Astrocyte (in vitro differentiated cells and primary cell): ENCODE results near the gene MCF2L2. TPM values are rescaled to one million over a fixed set of nuclear protein-coding genes. Genes with fewer than 3 reads are reported as not detected.

Experiments used
- DNase-seq: peaks from one replicate; pipeline ENCODE4 v3.0.0-alpha.2; 2010; ENCODE audit warnings: low read depth
- FAIRE-seq: peaks from 2 replicates; lab custom pipeline; 2011; peaks lifted over from hg19 to GRCh38; lab: Jason Lieb, UNC
- H2AFZ ChIP-seq: 2 replicates; pipeline ENCODE4 v1.6.0; 2012; ENCODE audit warnings: low read depth, low read length, inconsistent platforms
- H3K27ac ChIP-seq: 2 replicates; pipeline ENCODE4 v1.5.1; 2011; ENCODE audit warnings: low read depth, low read length, inconsistent platforms
- H3K27me3 ChIP-seq: 2 replicates; pipeline ENCODE4 v1.6.0; 2011; ENCODE audit warnings: low read length, inconsistent platforms; ENCODE audit not compliant: insufficient read depth
- H3K36me3 ChIP-seq: 2 replicates; pipeline ENCODE4 v1.5.1; 2011; ENCODE audit warnings: low read length, inconsistent platforms; ENCODE audit not compliant: insufficient read depth
- H3K4me1 ChIP-seq: 2 replicates; pipeline ENCODE4 v1.5.1; 2011; ENCODE audit warnings: low read length, inconsistent platforms; ENCODE audit not compliant: insufficient read depth
- H3K4me2 ChIP-seq: 2 replicates; pipeline ENCODE4 v1.6.0; 2012; ENCODE audit warnings: low read length, inconsistent platforms
- H3K4me3 ChIP-seq: 2 replicates; pipeline ENCODE4 v1.5.1; 2011; ENCODE audit warnings: low read depth, mild to moderate bottlenecking, low read length, inconsistent platforms; ENCODE audit not compliant: insufficient read depth
- H3K79me2 ChIP-seq: 2 replicates; pipeline ENCODE4 v1.6.0; 2012; ENCODE audit warnings: mild to moderate bottlenecking, low read length, inconsistent platforms; ENCODE audit not compliant: insufficient read depth
- H3K9ac ChIP-seq: 2 replicates; pipeline ENCODE4 v1.6.0; 2012; ENCODE audit warnings: mild to moderate bottlenecking, low read length, inconsistent platforms
- H3K9me3 ChIP-seq: 2 replicates; pipeline ENCODE4 v1.5.1; 2012; ENCODE audit warnings: low read depth, mild to moderate bottlenecking, low read length, inconsistent platforms; ENCODE audit not compliant: insufficient read depth
- H4K20me1 ChIP-seq: 2 replicates; pipeline ENCODE4 v1.6.0; 2012; ENCODE audit warnings: low read length, inconsistent platforms; ENCODE audit not compliant: insufficient read depth
- H3K27ac Mint-ChIP-seq: one replicate; pipeline ENCODE4 v1.8.0; 2021; ENCODE audit warnings: mild to moderate bottlenecking, mixed read lengths; ENCODE audit not compliant: unreplicated experiment
- H3K27me3 Mint-ChIP-seq: one replicate; pipeline ENCODE4 v1.8.0; 2021; ENCODE audit warnings: low read depth, mixed read lengths; ENCODE audit not compliant: unreplicated experiment
- H3K36me3 Mint-ChIP-seq: one replicate; pipeline ENCODE4 v1.8.0; 2021; ENCODE audit warnings: low read depth, mixed read lengths; ENCODE audit not compliant: unreplicated experiment
- H3K4me1 Mint-ChIP-seq: one replicate; pipeline ENCODE4 v1.8.0; 2021; ENCODE audit warnings: low read depth, mixed read lengths; ENCODE audit not compliant: unreplicated experiment
- H3K4me3 Mint-ChIP-seq: one replicate; pipeline ENCODE4 v1.8.0; 2021; ENCODE audit warnings: mild to moderate bottlenecking, moderate library complexity, mixed read lengths; ENCODE audit not compliant: unreplicated experiment
- H3K9me3 Mint-ChIP-seq: one replicate; pipeline ENCODE4 v1.8.0; 2021; ENCODE audit warnings: mild to moderate bottlenecking, mixed read lengths; ENCODE audit not compliant: unreplicated experiment
- EZH2 ChIP-seq: IDR thresholded peaks from 2 replicates; pipeline ENCODE4 v1.6.1; 2012; ENCODE audit warnings: mild to moderate bottlenecking, low read length, inconsistent platforms; ENCODE audit not compliant: insufficient read depth
- total RNA-seq: library from RNA; stranded (reverse); gene quantifications from 2 replicates; pipeline ENCODE4 v1.2.1, GENCODE V29; 2021
- TF ChIP-seq, protein P1 (sequence below): IDR thresholded peaks from 2 replicates; pipeline ENCODE4 v1.5.1; 2011; ENCODE audit warnings: low read depth, mild to moderate bottlenecking, inconsistent platforms, low read length, moderate library complexity; ENCODE audit not compliant: insufficient read depth

Gene MCF2L2
- total RNA-seq, 1 donor from 2014 or later = 0.89 TPM

DNA sequence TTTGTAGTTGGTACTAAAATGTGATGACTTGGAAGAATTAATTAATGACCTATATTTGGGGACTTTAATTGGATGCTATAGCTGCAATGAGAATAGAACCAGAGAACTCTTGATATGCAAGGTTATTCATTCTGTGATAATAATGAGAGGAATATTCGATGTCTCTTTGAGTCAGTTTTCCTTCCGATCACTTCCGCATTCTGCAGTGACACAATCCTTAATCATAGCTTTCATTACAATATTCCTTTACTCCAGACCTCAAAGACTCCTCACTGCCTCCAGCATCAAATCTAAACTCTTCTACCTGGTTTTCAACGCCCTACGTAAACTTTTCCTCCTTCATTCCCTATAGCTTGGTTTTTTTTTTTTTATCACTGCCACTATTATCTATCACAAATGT lies 153.8 kb downstream of the MCF2L2 start:
- no peaks in the 10 kb centered on the region for H3K9me3 ChIP-seq
- H3K36me3 ChIP-seq = no peaks in the 10 kb centered on the region
- H3K27me3 Mint-ChIP-seq = no peaks in the 10 kb centered on the region
- peaks cover under 1% of the 10 kb centered on the region for H3K79me2 ChIP-seq
- H3K4me3 ChIP-seq = no peak overlapping the region
- peak overlapping the region; percentile 56 for H3K4me2 ChIP-seq
- TF ChIP-seq, protein P1, sequence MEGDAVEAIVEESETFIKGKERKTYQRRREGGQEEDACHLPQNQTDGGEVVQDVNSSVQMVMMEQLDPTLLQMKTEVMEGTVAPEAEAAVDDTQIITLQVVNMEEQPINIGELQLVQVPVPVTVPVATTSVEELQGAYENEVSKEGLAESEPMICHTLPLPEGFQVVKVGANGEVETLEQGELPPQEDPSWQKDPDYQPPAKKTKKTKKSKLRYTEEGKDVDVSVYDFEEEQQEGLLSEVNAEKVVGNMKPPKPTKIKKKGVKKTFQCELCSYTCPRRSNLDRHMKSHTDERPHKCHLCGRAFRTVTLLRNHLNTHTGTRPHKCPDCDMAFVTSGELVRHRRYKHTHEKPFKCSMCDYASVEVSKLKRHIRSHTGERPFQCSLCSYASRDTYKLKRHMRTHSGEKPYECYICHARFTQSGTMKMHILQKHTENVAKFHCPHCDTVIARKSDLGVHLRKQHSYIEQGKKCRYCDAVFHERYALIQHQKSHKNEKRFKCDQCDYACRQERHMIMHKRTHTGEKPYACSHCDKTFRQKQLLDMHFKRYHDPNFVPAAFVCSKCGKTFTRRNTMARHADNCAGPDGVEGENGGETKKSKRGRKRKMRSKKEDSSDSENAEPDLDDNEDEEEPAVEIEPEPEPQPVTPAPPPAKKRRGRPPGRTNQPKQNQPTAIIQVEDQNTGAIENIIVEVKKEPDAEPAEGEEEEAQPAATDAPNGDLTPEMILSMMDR = no peak
- TF ChIP-seq EZH2 = no peak
- DNase-seq (peak; percentile 22), FAIRE-seq (no peak)
- H3K9ac ChIP-seq = no peak overlapping the region
- no peaks in the 10 kb centered on the region for H3K9me3 Mint-ChIP-seq
- H3K4me3 Mint-ChIP-seq = no peak overlapping the region
- H3K27me3 ChIP-seq = no peaks in the 10 kb centered on the region
- no peak overlapping the region for H3K27ac ChIP-seq
- no peak overlapping the region for H2AFZ ChIP-seq
- no peak overlapping the region for H3K27ac Mint-ChIP-seq
- H3K4me1 Mint-ChIP-seq = peaks cover 11% of the 10 kb centered on the region
- H3K36me3 Mint-ChIP-seq = peaks cover 2% of the 10 kb centered on the region
- peaks cover 11% of the 10 kb centered on the region for H3K4me1 ChIP-seq
- H4K20me1 ChIP-seq = no peaks in the 10 kb centered on the region

DNA sequence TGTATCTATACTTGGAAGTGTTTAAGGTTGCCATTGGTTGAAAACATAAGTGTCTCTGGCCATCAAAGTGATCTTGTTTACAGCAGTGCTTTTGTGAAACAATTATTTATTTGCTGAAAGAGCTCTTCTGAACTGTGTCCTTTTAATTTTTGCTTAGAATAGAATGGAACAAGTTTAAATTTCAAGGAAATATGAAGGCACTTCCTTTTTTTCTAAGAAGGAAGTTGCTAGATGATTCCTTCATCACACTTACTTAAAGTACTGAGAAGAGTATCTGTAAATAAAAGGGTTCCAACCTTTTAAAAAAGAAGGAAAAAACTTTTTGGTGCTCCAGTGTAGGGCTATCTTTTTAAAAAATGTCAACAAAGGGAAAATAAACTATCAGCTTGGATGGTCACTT lies 155.6 kb downstream of the MCF2L2 start:
- TF ChIP-seq, protein P1 = no peak
- no peak for TF ChIP-seq EZH2
- no peak overlapping the region for H3K9ac ChIP-seq
- no peaks in the 10 kb centered on the region for H3K36me3 ChIP-seq
- H3K4me1 ChIP-seq = peaks cover 9% of the 10 kb centered on the region
- no peak overlapping the region for H3K27ac ChIP-seq
- no peak overlapping the region for H3K4me3 ChIP-seq
- Mint-ChIP-seq H3K27ac (no peak overlapping the region), H3K4me1 (peaks cover 12% of the 10 kb centered on the region), H3K9me3 (no peaks in the 10 kb centered on the region), H3K36me3 (peaks cover 2% of the 10 kb centered on the region), H3K27me3 (no peaks in the 10 kb centered on the region), H3K4me3 (no peak overlapping the region)
- no peaks in the 10 kb centered on the region for H4K20me1 ChIP-seq
- H3K4me2 ChIP-seq = no peak overlapping the region
- no peaks in the 10 kb centered on the region for H3K9me3 ChIP-seq
- FAIRE-seq (no peak), DNase-seq (no peak)
- H3K79me2 ChIP-seq = peaks cover 13% of the 10 kb centered on the region
- no peaks in the 10 kb centered on the region for H3K27me3 ChIP-seq
- no peak overlapping the region for H2AFZ ChIP-seq

DNA sequence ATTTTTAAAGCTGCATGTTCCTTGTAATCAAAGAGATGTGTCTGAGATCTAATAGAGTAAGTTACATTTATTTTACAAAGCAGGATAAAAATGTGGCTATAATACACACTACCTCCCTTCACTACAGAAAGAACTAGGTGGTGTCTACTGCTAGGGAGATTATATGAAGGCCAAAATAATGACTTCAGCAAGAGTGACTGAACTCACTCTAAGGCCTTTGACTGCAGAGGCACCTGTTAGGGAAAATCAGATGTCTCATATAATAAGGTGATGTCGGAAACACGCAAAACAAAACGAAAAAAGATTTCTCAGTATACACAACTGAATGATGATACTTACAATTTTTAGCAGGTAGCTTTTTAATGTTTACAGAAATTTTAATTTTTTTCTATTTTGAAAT lies 156.3 kb downstream of the MCF2L2 start:
- Histone ChIP-seq H3K79me2 (peaks cover 19% of the 10 kb centered on the region), H3K4me2 (no peak overlapping the region), H3K27me3 (no peaks in the 10 kb centered on the region), H3K27ac (no peak overlapping the region), H2AFZ (no peak overlapping the region), H4K20me1 (no peaks in the 10 kb centered on the region), H3K4me1 (peaks cover 9% of the 10 kb centered on the region), H3K9me3 (no peaks in the 10 kb centered on the region), H3K9ac (no peak overlapping the region), H3K36me3 (no peaks in the 10 kb centered on the region), H3K4me3 (no peak overlapping the region)
- no peak for FAIRE-seq
- Mint-ChIP-seq H3K4me3 (no peak overlapping the region), H3K36me3 (peaks cover 2% of the 10 kb centered on the region), H3K27ac (no peak overlapping the region), H3K9me3 (no peaks in the 10 kb centered on the region), H3K27me3 (no peaks in the 10 kb centered on the region), H3K4me1 (peaks cover 12% of the 10 kb centered on the region)
- no peak for DNase-seq
- TF ChIP-seq, protein P1 = no peak
- TF ChIP-seq EZH2 = no peak
